Psoas muscle (tissue), 8 donors: Measurements from ENCODE around the gene RNF220. TPM values are rescaled to one million over a fixed set of nuclear protein-coding genes. Genes with fewer than 3 reads are reported as not detected.
A peak's percentile ranks its signal among the peaks of the same experiment; 100 is the strongest.

Source experiments
- ATAC-seq, 4 donors: fragments of 200-7000 bp; cut with Tn5 transposase; one replicate each; pipeline ENCODE4 v1.9.1; 2020; ENCODE audit warnings: moderate library complexity in 3 of 4, mild to moderate bottlenecking in 2 of 4
- DNase-seq, 2 donors: peaks; one replicate each; pipeline ENCODE4 v3.0.0-alpha.2; 2020
- H3K27ac ChIP-seq: fragments of 200-600 bp; one replicate; pipeline ENCODE4 v1.8.0; 2022
- H3K27me3 ChIP-seq, 3 donors: fragments of 200-600 bp in 1 of 3; one replicate each; pipeline versions ENCODE4 v1.6.1 to v1.8.0; 2013 to 2022; ENCODE audit warnings: low read length in 2 of 3, mild to moderate bottlenecking in 2 of 3, moderate library complexity in 1 of 3; ENCODE audit not compliant: insufficient read depth in 3 of 3
- H3K36me3 ChIP-seq, 2 donors: fragments of 200-600 bp in 1 of 2; one replicate each; pipeline versions ENCODE4 v1.6.1 to v1.8.0; 2013 to 2022; ENCODE audit warnings: low read depth in 1 of 2, mild to moderate bottlenecking in 1 of 2, moderate library complexity in 1 of 2; ENCODE audit not compliant: insufficient read depth in 1 of 2
- H3K4me1 ChIP-seq: fragments of 200-600 bp; one replicate; pipeline ENCODE4 v1.8.0; 2022
- H3K4me3 ChIP-seq: fragments of 200-600 bp; one replicate; pipeline ENCODE4 v1.8.0; 2022; ENCODE audit warnings: mild to moderate bottlenecking
- H3K9me3 ChIP-seq: fragments of 200-600 bp; one replicate; pipeline ENCODE4 v1.8.0; 2022
- CTCF ChIP-seq: fragments of 200-600 bp; IDR thresholded peaks from one replicate; pipeline ENCODE4 v1.8.0; 2022; ENCODE audit warnings: antibody characterized with exemption
- WGBS, 3 donors: extraction: QIAGEN DNeasy Blood & Tissue Kit; methylation state at CpG; one replicate each; pipeline versions ENCODE4 v1.1.6 to v1.1.7; 2013; 5-methylcytosine and 5-hydroxymethylcytosine counted together
- intact Hi-C, 2 donors: fragments of 100-400 bp; cut with DNase I; formaldehyde crosslinking; loops; one replicate each; pipeline versions ENCODE4 v1.11.0 to v1.14.2; 2022
- polyA plus RNA-seq, 3 donors: library from polyadenylated mRNA; stranded (reverse); fragments of 200-250 nt; gene quantifications; one replicate each; pipeline ENCODE4 v1.2.3, GENCODE V29; 2013
- total RNA-seq, 4 donors: library from RNA; stranded (reverse); fragmentation: NEBNext Ultra II Directional in 2 of 4; extraction: Animal tissue kit (Norgen Biotek cat#: 25700) in 2 of 4; gene quantifications; one replicate each; pipeline versions ENCODE4 v1.2.1 to v1.2.4, GENCODE V29; 2021 to 2023
- donor health status: healthy with polysubstance abuse.
- donor health status: DM: no; HTN: no; CAD: no; lungs with moderate emphysema.
- donor health status: Bipolar disorder and iron deficiency.
- donor health status: healthy.
- donor health status: DM: yes; HTN: yes; CAD: no.
- donor health status: DM: no; HTN: no; CAD: no.
- donor health status: DM: no; HTN: no; CAD: no.
- donor health status: DM: yes; HTN: yes; CAD: no.

The RNF220 gene
- total and polyA plus RNA-seq, 7 donors = 61.1 to 133 (median 75.5) TPM

GRCh38 chr1:44401256-44402228 lies 3.5 kb upstream of the RNF220 start:
- no peak for ATAC-seq
- peaks cover 13% of the 10 kb centered on the region for H3K4me1 ChIP-seq
- no peak overlapping the region for H3K4me3 ChIP-seq
- H3K9me3 ChIP-seq = no peaks in the 10 kb centered on the region
- WGBS, 3 donors = 81 to 88% (median 82%) methylated on average over 12 of the region's 12 CpGs
- no peaks in the 10 kb centered on the region for H3K36me3 ChIP-seq
- TF ChIP-seq CTCF = no peak
- H3K27ac ChIP-seq = no peak overlapping the region
- no peak for DNase-seq
- peaks cover 16 to 87% (median 24%) of the 10 kb centered on the region in 3 donors for H3K27me3 ChIP-seq
- intact Hi-C loops = loop anchor here in 1 of 2 donors (2.0 kb wide), 1 partner anchor 25 kb away; no protein-coding TSS in a partner anchor

GRCh38 chr1:44405798-44406736 lies 1.0 kb downstream of the RNF220 start:
- intact Hi-C loops = loop anchor here in 1 of 2 donors (5.0 kb wide), 1 partner anchor 91 kb away; no protein-coding TSS in a partner anchor
- peaks cover 8 to 100% (median 41%) of the 10 kb centered on the region in 3 donors for H3K27me3 ChIP-seq
- ATAC-seq = peak; percentile 22 to 70 (median 43)
- H3K27ac ChIP-seq = no peak overlapping the region
- whole genome bisulfite sequencing, 3 donors = 0 to 1% (median 1%) methylated on average over 60 to 66 of the region's 66 CpGs
- no peaks in the 10 kb centered on the region for H3K36me3 ChIP-seq
- no peak for TF ChIP-seq CTCF
- no peak for DNase-seq
- H3K4me3 ChIP-seq = peak overlapping the region; percentile 64
- no peaks in the 10 kb centered on the region for H3K9me3 ChIP-seq
- H3K4me1 ChIP-seq = peaks cover 25% of the 10 kb centered on the region

GRCh38 chr1:44406737-44407429 lies 1.8 kb downstream of the RNF220 start:
- Histone ChIP-seq H3K4me3 (peak overlapping the region; percentile 64), H3K4me1 (peaks cover 25% of the 10 kb centered on the region), H3K9me3 (no peaks in the 10 kb centered on the region), H3K36me3 (no peaks in the 10 kb centered on the region), H3K27me3 (peaks cover 8 to 100% (median 42%) of the 10 kb centered on the region in 3 donors), H3K27ac (no peak overlapping the region)
- intact Hi-C loops = loop anchor here in 1 of 2 donors (5.0 kb wide), 1 partner anchor 90 kb away; no protein-coding TSS in a partner anchor
- WGBS, 3 donors = 1 to 3% (median 2%) methylated on average over 41 to 50 of the region's 50 CpGs
- TF ChIP-seq CTCF = no peak
- DNase-seq = peak in 1 of 2 donors; percentile 54
- ATAC-seq = peak; percentile 20 to 45 (median 34)
